Lower leg skin (tissue), 3 donors: Measurements from ENCODE around the gene RPP14.

Experiments
- CTCF ChIP-seq, 3 donors: fragments of 450-650 bp; IDR thresholded peaks; one replicate each; pipeline ENCODE4 v1.5.1; 2016; ENCODE audit warnings: antibody characterized with exemption in 3 of 3, mild to moderate bottlenecking in 3 of 3, moderate library complexity in 2 of 3
- POLR2A ChIP-seq, 2 donors: fragments of 450-650 bp; IDR thresholded peaks; one replicate each; pipeline ENCODE4 v1.6.1; 2016 to 2017; ENCODE audit warnings: antibody characterized with exemption in 2 of 2, mild to moderate bottlenecking in 1 of 2, moderate library complexity in 1 of 2

GRCh38 chr3:58334013-58334321 lies 27.9 kb downstream of the RPP14 start:
- no peak for TF ChIP-seq POLR2A (IDR thresholded peaks at IDR 0.05)
- no peak for TF ChIP-seq CTCF (IDR thresholded peaks at IDR 0.05)
